Measurements from ENCODE around the gene USH2A.

DNA sequence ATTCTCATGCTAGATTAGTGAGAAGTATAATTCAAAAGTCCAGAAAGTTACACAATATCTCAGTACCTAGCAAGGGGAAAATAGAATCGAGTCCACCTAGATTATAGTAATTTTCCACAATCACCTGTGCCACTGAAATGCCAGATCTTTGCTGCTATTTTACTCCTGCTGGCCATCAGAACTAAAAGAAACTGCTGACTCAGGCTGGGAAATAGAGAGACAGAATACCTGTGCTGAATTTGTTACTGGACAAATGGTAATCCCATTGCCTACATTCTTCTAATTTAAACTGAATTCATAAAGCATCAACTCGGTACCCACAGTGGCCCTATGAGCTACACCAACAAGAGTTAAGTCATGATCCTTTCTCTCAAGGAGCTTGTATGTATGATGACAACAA, 55.0 kb downstream of the USH2A start:
- TF ChIP-seq, protein P1, sequence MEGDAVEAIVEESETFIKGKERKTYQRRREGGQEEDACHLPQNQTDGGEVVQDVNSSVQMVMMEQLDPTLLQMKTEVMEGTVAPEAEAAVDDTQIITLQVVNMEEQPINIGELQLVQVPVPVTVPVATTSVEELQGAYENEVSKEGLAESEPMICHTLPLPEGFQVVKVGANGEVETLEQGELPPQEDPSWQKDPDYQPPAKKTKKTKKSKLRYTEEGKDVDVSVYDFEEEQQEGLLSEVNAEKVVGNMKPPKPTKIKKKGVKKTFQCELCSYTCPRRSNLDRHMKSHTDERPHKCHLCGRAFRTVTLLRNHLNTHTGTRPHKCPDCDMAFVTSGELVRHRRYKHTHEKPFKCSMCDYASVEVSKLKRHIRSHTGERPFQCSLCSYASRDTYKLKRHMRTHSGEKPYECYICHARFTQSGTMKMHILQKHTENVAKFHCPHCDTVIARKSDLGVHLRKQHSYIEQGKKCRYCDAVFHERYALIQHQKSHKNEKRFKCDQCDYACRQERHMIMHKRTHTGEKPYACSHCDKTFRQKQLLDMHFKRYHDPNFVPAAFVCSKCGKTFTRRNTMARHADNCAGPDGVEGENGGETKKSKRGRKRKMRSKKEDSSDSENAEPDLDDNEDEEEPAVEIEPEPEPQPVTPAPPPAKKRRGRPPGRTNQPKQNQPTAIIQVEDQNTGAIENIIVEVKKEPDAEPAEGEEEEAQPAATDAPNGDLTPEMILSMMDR (conservative IDR thresholded peaks at IDR 0.05; ENCODE audit: low read length) = no peak
- no peak for TF ChIP-seq EZH2phosphoT487 (IDR thresholded peaks at IDR 0.05; ENCODE audit: borderline replicate concordance)
